Activated gamma-delta T cell treated with anti-CD3 and anti-CD28 coated beads, Interleukin-2, amount 50 U/mL, for 16 hours (primary cell): ENCODE data around the gene RSBN1.
"Not testable (repeated sequence)": the region's sequence is repeated elsewhere in the genome, so short reads cannot be mapped to it uniquely, and the experiment has no call there.

Source experiments
- DNase-seq: peaks from one replicate; pipeline ENCODE4 v3.0.0-alpha.2; 2020; ENCODE audit warnings: low read depth

RSBN1 gene

DNA sequence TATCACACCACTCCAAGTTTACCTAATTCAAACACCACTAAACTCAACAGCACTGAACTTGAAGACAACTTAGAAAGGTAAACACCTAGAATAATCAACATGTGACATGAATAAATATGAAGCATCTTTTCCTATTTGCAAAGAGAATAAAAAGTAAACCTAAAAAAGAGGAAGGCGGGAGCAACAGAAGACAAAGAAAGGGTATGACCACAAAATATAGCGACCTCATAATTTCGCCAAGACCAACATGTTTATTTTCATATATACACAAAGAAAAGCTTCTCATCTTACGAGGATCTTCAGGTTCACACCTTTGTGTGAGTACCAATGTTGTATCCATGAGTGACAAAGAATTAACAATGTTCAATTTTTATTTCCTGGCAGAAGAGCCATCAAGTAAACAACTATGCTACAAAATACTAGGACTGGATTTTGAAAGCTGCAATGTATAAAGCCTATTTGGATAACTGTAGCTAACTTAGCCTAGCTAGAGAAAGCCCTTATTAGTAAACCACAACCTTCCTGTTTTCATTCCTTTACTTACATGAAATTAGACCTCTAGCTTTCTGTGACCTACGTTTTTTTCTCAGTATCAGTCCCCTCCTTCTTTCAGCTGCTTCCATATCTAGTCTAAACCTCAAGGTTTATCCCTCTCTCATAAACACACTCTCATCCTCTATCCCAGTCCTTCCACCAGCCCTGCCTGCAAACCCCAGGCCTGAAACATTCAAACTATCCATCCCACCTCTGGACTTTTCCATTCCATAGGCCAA, 31.7 kb downstream of the RSBN1 start:
- no peak for DNase-seq

GRCh38 chr1:113779542-113779941, 32.7 kb downstream of the RSBN1 start:
- no peak for DNase-seq

- DNase-seq, result no peak
These were observed 34.7 kb downstream of the RSBN1 start for GRCh38 chr1:113777561-113777960.

DNA sequence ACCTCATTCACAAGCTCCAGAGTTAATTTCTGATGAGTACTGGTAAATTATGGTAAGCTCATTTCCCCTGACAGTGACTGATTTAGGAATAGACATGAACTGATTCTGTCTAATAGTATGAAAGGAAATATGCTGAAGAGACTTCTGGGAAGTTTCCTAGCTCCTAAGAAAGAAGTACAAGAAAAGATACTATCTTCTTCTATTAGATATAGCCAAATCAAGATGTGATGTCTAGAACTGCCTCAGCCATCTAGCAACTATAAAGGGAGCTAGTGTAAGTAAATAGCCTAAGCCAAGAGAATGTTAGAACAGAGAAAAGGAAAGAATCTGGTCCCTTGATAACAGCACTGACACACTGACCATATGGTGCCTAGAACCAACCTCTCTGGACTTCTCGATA, 42.2 kb downstream of the RSBN1 start:
- DNase-seq, result no peak

GRCh38 chr1:113769601-113769970, 42.7 kb downstream of the RSBN1 start:
- DNase-seq, result no peak

GRCh38 chr1:113768916-113769600, 43.2 kb downstream of the RSBN1 start:
- DNase-seq, result no peak

GRCh38 chr1:113765306-113766230, 46.7 kb downstream of the RSBN1 start:
- no peak for DNase-seq

DNA sequence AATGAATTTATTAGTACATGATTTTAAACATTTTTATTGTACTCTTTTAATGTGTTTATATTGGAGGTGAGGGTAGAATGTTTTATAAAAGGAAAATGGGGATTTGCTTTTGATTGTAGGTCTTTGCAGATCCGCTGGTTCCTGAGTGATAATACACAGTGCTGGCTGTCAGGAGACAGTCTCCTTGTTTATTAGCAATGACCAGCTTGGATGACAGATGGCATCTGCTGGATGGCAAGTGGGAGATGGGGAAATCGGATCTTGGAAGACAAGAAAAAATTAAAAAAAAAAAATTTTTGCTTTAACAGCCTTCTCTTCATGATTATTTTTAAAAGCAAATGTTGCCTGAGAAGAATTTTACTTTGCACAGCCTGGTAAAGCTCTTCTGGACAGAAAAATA, 48.6 kb downstream of the RSBN1 start:
- no peak for DNase-seq

- no peak for DNase-seq
These were observed 50.3 kb downstream of the RSBN1 start for GRCh38 chr1:113761937-113762336.

GRCh38 chr1:113760102-113761080, 51.9 kb downstream of the RSBN1 start:
- no peak for DNase-seq

DNA sequence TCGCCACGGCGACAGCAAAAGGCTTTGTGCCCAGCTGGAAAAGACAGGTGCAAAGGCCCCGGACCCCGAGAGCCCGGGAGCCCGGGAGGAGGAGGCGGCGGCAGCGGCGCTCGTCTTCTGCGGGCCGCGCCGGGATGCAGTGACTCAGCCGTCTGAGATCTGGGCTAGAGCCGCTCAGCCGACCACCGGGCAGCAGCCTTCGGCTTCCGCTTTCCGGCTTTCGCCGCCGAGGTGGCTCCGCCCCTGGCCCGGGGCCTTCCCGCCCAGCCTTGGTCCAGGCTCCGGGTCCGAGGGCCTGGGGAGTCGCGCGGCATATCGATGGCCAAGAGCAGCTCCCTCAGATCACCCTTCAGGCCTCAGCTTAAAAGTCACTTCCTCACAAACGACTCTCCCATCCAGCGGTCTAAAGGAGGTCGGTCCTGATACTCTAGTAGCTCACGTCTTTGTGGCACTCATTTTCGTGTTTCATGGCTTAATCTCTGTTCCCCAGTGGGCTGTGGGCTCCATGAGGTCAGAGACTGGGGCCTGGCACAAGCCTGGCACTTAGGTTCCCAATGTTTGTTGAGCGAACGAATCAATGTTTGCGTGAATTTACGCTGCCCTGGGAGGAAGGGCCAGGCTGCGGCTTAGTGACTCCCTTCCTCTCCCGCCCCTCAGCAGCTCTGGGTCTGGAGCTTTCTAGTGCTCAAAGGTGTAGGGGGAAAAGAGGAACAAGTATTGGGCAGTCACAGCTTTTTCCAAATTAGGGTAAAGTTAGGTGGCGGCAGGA, 52.8 kb downstream of the RSBN1 start, which contains the start of gene PHTF1:
TSS of gene PHTF1 (minus strand) at position 154 of the 769 bp plus-strand sequence. CDS start 783 bp downstream, outside the sequence.
- peak; percentile 39 for DNase-seq

GRCh38 chr1:113758631-113759332, 53.5 kb downstream of the RSBN1 start:
- DNase-seq, result peak; percentile 39

GRCh38 chr1:113756461-113756860, 55.8 kb downstream of the RSBN1 start:
- no peak for DNase-seq

GRCh38 chr1:113753333-113753732, 58.9 kb downstream of the RSBN1 start:
- not testable (repeated sequence) for DNase-seq

- no peak for DNase-seq
These were observed 60.8 kb downstream of the RSBN1 start for GRCh38 chr1:113751516-113751915.

- DNase-seq, result no peak
These were observed 61.2 kb downstream of the RSBN1 start for GRCh38 chr1:113751114-113751513.

- no peak for DNase-seq
These were observed 62.9 kb downstream of the RSBN1 start for GRCh38 chr1:113749402-113749801.

GRCh38 chr1:113747376-113747775, 64.9 kb downstream of the RSBN1 start:
- no peak for DNase-seq

- DNase-seq, result no peak
These were observed 66.9 kb downstream of the RSBN1 start for GRCh38 chr1:113745425-113745824.

DNA sequence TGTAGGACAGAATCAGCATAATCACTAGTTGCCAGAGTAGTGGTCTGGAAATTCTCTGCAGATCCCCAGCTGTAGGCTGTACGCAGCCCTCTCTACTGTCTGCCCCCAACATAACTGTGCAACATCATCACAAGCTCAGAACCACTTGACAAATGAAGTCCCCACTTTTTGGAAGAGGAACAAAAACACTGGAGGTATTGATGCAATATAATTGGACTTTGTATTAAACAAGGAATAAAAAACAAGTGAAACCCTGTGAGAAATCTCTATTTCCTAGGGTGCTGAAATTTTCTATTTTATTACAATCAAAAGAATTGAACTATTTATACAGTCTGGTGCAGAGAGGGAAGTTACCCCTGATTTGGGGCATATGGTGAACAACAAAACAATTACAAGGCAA, 68.2 kb downstream of the RSBN1 start:
- no peak for DNase-seq
